SK-N-SH (cell line): ENCODE results near the gene SRGAP1. TPM values are rescaled to one million over a fixed set of nuclear protein-coding genes. Genes with fewer than 3 reads are reported as not detected.
A peak's percentile ranks its signal among the peaks of the same experiment; 100 is the strongest.

Experiments
- CTCF ChIA-PET: fragments of 300-600, 350-600 bp; formaldehyde crosslinking; extraction: SDS; loops from one replicate; lab custom pipeline; 2021; lab: Yijun Ruan, JAX
- POLR2A ChIA-PET: fragments of 350-600 bp; sonication (Branson Sonifier 250); formaldehyde crosslinking; extraction: SDS; loops from one replicate; lab custom pipeline; 2020; ENCODE audit warnings: antibody characterized with exemption, inconsistent platforms; lab: Yijun Ruan, JAX
- DNase-seq: peaks from one replicate; pipeline ENCODE4 v3.0.0; 2012
- H2AFZ ChIP-seq: fragments of 200-600 bp; sonication (generic); 2 replicates; pipeline ENCODE4 v1.8.1; 2016; ENCODE audit warnings: antibody characterized with exemption, mild to moderate bottlenecking, low read depth
- H3F3A ChIP-seq: fragments of 200-600 bp; sonication (generic); replicated peaks from 2 replicates; pipeline ENCODE3; 2016; ENCODE audit warnings: antibody characterized with exemption, mild to moderate bottlenecking; ENCODE audit not compliant: insufficient read depth
- H3K27ac ChIP-seq, 2 experiments: fragments of 200-500 bp in 1 of 2; fragments of 200-600 bp in 1 of 2; sonication (Bioruptor generic) in 1 of 2; sonication (generic), shearing (Covaris generic) in 1 of 2; 2 replicates each; pipeline versions ENCODE4 v1.5.1 to v1.6.1; 2014 to 2016; ENCODE audit warnings: low read depth in 2 of 2, inconsistent platforms in 1 of 2, low read length in 1 of 2, mild to moderate bottlenecking in 1 of 2, mixed read lengths in 1 of 2
- H3K27me3 ChIP-seq: fragments of 200-600 bp; sonication (generic), shearing (Covaris generic); 2 replicates; pipeline ENCODE4 v1.6.1; 2016; ENCODE audit warnings: mixed run types; ENCODE audit not compliant: insufficient read depth
- H3K36me3 ChIP-seq, 2 experiments: fragments of 200-500 bp in 1 of 2; fragments of 200-600 bp in 1 of 2; sonication (Bioruptor generic) in 1 of 2; sonication (generic) in 1 of 2; replicated peaks in 1 of 2; 2 replicates each; pipeline versions ENCODE3 to v1.5.1; 2014 to 2016; ENCODE audit warnings: low read length in 1 of 2, mild to moderate bottlenecking in 1 of 2; ENCODE audit not compliant: insufficient read depth in 2 of 2, control insufficient read depth in 1 of 2
- H3K4me1 ChIP-seq, 2 experiments: fragments of 200-500 bp in 1 of 2; fragments of 200-600 bp in 1 of 2; sonication (Bioruptor generic) in 1 of 2; sonication (generic), shearing (Covaris generic) in 1 of 2; 2 replicates each; pipeline versions ENCODE4 v1.5.1 to v1.6.1; 2014 to 2016; ENCODE audit warnings: low read depth in 1 of 2, low read length in 1 of 2, mixed run types in 1 of 2; ENCODE audit not compliant: insufficient read depth in 2 of 2, control insufficient read depth in 1 of 2
- H3K4me2 ChIP-seq: fragments of 200-600 bp; sonication (generic), shearing (Covaris generic); 2 replicates; pipeline ENCODE4 v1.6.1; 2017; ENCODE audit warnings: mixed run types
- H3K4me3 ChIP-seq, 2 experiments: fragments of 200-500 bp in 1 of 2; fragments of 200-600 bp in 1 of 2; sonication (Bioruptor generic) in 1 of 2; sonication (generic), shearing (Covaris generic) in 1 of 2; 2 replicates each; pipeline versions ENCODE4 v1.5.1 to v1.8.1; 2014 to 2016; ENCODE audit warnings: low read depth in 2 of 2, inconsistent platforms in 1 of 2, low read length in 1 of 2, mild to moderate bottlenecking in 1 of 2, mixed read lengths in 1 of 2, moderate library complexity in 1 of 2
- H3K79me2 ChIP-seq: fragments of 200-600 bp; sonication (generic); 2 replicates; pipeline ENCODE4 v1.8.1; 2017; ENCODE audit warnings: mild to moderate bottlenecking; ENCODE audit not compliant: insufficient read depth
- H3K9ac ChIP-seq: fragments of 200-600 bp; sonication (generic); 2 replicates; pipeline ENCODE4 v1.6.1; 2017; ENCODE audit warnings: mixed run types
- H3K9me2 ChIP-seq: fragments of 200-600 bp; sonication (generic); 2 replicates; pipeline ENCODE4 v1.6.1; 2017; ENCODE audit warnings: mixed run types
- H3K9me3 ChIP-seq: fragments of 200-600 bp; sonication (generic); 2 replicates; pipeline ENCODE4 v1.6.1; 2017; ENCODE audit warnings: mixed run types, mild to moderate bottlenecking, moderate library complexity
- H4K20me1 ChIP-seq: fragments of 200-600 bp; sonication (generic); 2 replicates; pipeline ENCODE4 v1.6.1; 2017; ENCODE audit warnings: mild to moderate bottlenecking, mixed run types; ENCODE audit not compliant: insufficient read depth
- CTCF ChIP-seq: fragments of 200-600 bp; sonication (generic); IDR thresholded peaks from 2 replicates; pipeline ENCODE4 v1.6.1; 2017; ENCODE audit warnings: antibody characterized with exemption, mild to moderate bottlenecking, moderate library complexity
- ELF1 ChIP-seq: IDR thresholded peaks from 2 replicates; pipeline ENCODE4 v1.4.0; 2012
- EP300 ChIP-seq, 2 experiments: IDR thresholded peaks; 2 replicates each; pipeline versions ENCODE4 v1.4.0 to v1.6.1; 2012; ENCODE audit warnings: borderline replicate concordance in 1 of 2, low read depth in 1 of 2, low read length in 1 of 2
- EZH2phosphoT487 ChIP-seq: fragments of 200-600 bp; sonication (generic); IDR thresholded peaks from 2 replicates; pipeline ENCODE4 v1.6.1; 2017; ENCODE audit warnings: low read depth, mixed run types, mild to moderate bottlenecking, antibody characterized with exemption, moderate library complexity, borderline replicate concordance
- FOXJ3 ChIP-seq: sonication (generic); formaldehyde crosslinking; IDR thresholded peaks from 2 replicates; pipeline ENCODE4 v1.5.1; 2020; ENCODE audit warnings: mild to moderate bottlenecking, missing genetic modification reagents
- FOXM1 ChIP-seq: IDR thresholded peaks from 2 replicates; pipeline ENCODE4 v1.4.0; 2012; ENCODE audit warnings: low read depth, mild to moderate bottlenecking
- GATA2 ChIP-seq: sonication (generic); formaldehyde crosslinking; IDR thresholded peaks from 2 replicates; pipeline ENCODE4 v1.5.0; 2020; ENCODE audit warnings: mild to moderate bottlenecking, missing genetic modification reagents
- MAX ChIP-seq: IDR thresholded peaks from 2 replicates; pipeline ENCODE4 v1.4.0; 2012; ENCODE audit warnings: low read depth
- MXI1 ChIP-seq: IDR thresholded peaks from 2 replicates; pipeline ENCODE4 v1.6.1; 2012; ENCODE audit warnings: mild to moderate bottlenecking, low read depth, low read length, improper control_type of control experiment
- NFIC ChIP-seq: IDR thresholded peaks from 2 replicates; pipeline ENCODE4 v1.4.0; 2012; ENCODE audit warnings: borderline replicate concordance
- RAD21 ChIP-seq: IDR thresholded peaks from 2 replicates; pipeline ENCODE4 v1.6.1; 2012; ENCODE audit warnings: mild to moderate bottlenecking, low read length
- RXRA ChIP-seq: IDR thresholded peaks from 2 replicates; pipeline ENCODE4 v1.4.0; 2012; ENCODE audit warnings: low read depth, mild to moderate bottlenecking, borderline replicate concordance
- TAF1 ChIP-seq: IDR thresholded peaks from 2 replicates; pipeline ENCODE4 v1.6.1; 2012; ENCODE audit warnings: low read depth, mild to moderate bottlenecking, low read length, moderate library complexity, borderline replicate concordance
- USF1 ChIP-seq: IDR thresholded peaks from 2 replicates; pipeline ENCODE4 v1.4.0; 2012; ENCODE audit warnings: low read depth, borderline replicate concordance
- ZBTB33 ChIP-seq: IDR thresholded peaks from 2 replicates; pipeline ENCODE4 v1.4.0; 2012; ENCODE audit warnings: low read depth, borderline replicate concordance
- WGBS: methylation state at CpG from one replicate; pipeline ENCODE4 v1.1.6; 2017; ENCODE audit warnings: low lambda C conversion rate; 5-methylcytosine and 5-hydroxymethylcytosine counted together
- polyA plus RNA-seq, 3 experiments: library from polyadenylated mRNA; depleted of rRNA; stranded (reverse); fragments of >200 nt; gene quantifications; 2 replicates each; pipeline ENCODE4 v1.2.3, GENCODE V29; 2012

The SRGAP1 gene
- polyA plus RNA-seq, 1 of the 3 experiments (the other 2 are of a cell fraction) = 2.6 TPM

GRCh38 chr12:63948211-63948610, 103.7 kb downstream of the SRGAP1 start:
- H3K4me3 ChIP-seq = no peak overlapping the region
- H3K4me1 ChIP-seq = peaks cover 10 to 21% of the 10 kb centered on the region in 2 experiments; a peak in 3 of 4 replicates
- H3K27me3 ChIP-seq = no peaks in the 10 kb centered on the region
- H3K36me3 ChIP-seq = no peaks in the 10 kb centered on the region
- H2AFZ ChIP-seq = no peak overlapping the region
- H3F3A ChIP-seq = peaks cover 8% of the 10 kb centered on the region
- H3K9me2 ChIP-seq = no peaks in the 10 kb centered on the region
- CTCF ChIA-PET = no interaction called here
- DNase-seq = no peak
- H3K4me2 ChIP-seq = no peak overlapping the region
- H3K9ac ChIP-seq = no peak overlapping the region
- no peak overlapping the region; a peak in 1 of 4 replicates for H3K27ac ChIP-seq
- H4K20me1 ChIP-seq = no peaks in the 10 kb centered on the region
- TF ChIP-seq MXI1 = no peak
- TF ChIP-seq, all 33 proteins: peak for 0
- H3K79me2 ChIP-seq = peaks cover 32% of the 10 kb centered on the region
- no peaks in the 10 kb centered on the region for H3K9me3 ChIP-seq
- POLR2A ChIA-PET = no interaction called here

- H3K36me3 ChIP-seq = no peaks in the 10 kb centered on the region
- WGBS = 78% methylated on average over 2 of the region's 2 CpGs
- no peak overlapping the region for H3K27ac ChIP-seq
- no peak for TF ChIP-seq GATA2 (CRISPR knock-in tag)
- no peak for TF ChIP-seq TAF1
- no peak for TF ChIP-seq EZH2phosphoT487
- TF ChIP-seq NFIC = no peak
- TF ChIP-seq ELF1 = no peak
- ChIA-PET POLR2A (no interaction called here), CTCF (interaction anchor here (1.2 kb wide), 1 partner anchor 106 kb away, joined by 6 read pairs; the partner anchor contains the start of gene SRGAP1)
- H3K9me3 ChIP-seq = no peaks in the 10 kb centered on the region
- H2AFZ ChIP-seq = no peak overlapping the region
- DNase-seq = no peak
- no peaks in the 10 kb centered on the region for H3K27me3 ChIP-seq
- H4K20me1 ChIP-seq = no peaks in the 10 kb centered on the region
- H3K9me2 ChIP-seq = no peaks in the 10 kb centered on the region
- H3F3A ChIP-seq = peaks cover 8% of the 10 kb centered on the region
- peaks cover 29% of the 10 kb centered on the region for H3K79me2 ChIP-seq
- H3K4me1 ChIP-seq = peaks cover 10 to 14% of the 10 kb centered on the region in 2 experiments; a peak in 3 of 4 replicates
- no peak overlapping the region for H3K4me3 ChIP-seq
- no peak overlapping the region for H3K9ac ChIP-seq
- H3K4me2 ChIP-seq = no peak overlapping the region
These were observed 105.4 kb downstream of the SRGAP1 start for GRCh38 chr12:63949902-63950301.

GRCh38 chr12:63952995-63953394, 108.5 kb downstream of the SRGAP1 start:
- H3K79me2 ChIP-seq = peaks cover 29% of the 10 kb centered on the region
- 60% methylated on average over 1 of the region's 1 CpG for WGBS
- peak; percentile 41 for DNase-seq
- TF ChIP-seq CTCF (no peak), NFIC (no peak), RXRA (no peak), USF1 (no peak), ZBTB33 (no peak), MXI1 (no peak), FOXM1 (no peak), MAX (no peak), FOXJ3 (no peak), EP300 (IDR thresholded peaks at IDR 0.05; ENCODE audit: borderline replicate concordance in 1 of 2, low read depth in 1 of 2, low read length in 1 of 2) (peak in 1 of 2 experiments; percentile 52; a peak in 1 of 4 replicates), RAD21 (peak; percentile 8; the same call in 1 of the 2 replicates)

More at GRCh38 chr12:63952995-63953394, 108.5 kb downstream of the SRGAP1 start:
- POLR2A ChIA-PET = no interaction called here
- H3K27ac ChIP-seq = peak overlapping the region in 1 of 2 experiments; percentile 53; a peak in 2 of 4 replicates
- H3K4me1 ChIP-seq = peaks cover 5 to 23% of the 10 kb centered on the region in 2 experiments; a peak in 3 of 4 replicates
- no peaks in the 10 kb centered on the region for H3K9me3 ChIP-seq
- H2AFZ ChIP-seq = no peak overlapping the region
- no peak overlapping the region for H3K4me2 ChIP-seq
- H3F3A ChIP-seq = peaks cover 4% of the 10 kb centered on the region
- CTCF ChIA-PET = no interaction called here
- no peaks in the 10 kb centered on the region for H4K20me1 ChIP-seq
- no peak overlapping the region for H3K4me3 ChIP-seq
- no peaks in the 10 kb centered on the region for H3K27me3 ChIP-seq
- H3K9ac ChIP-seq = no peak overlapping the region
- H3K9me2 ChIP-seq = no peaks in the 10 kb centered on the region
- no peaks in the 10 kb centered on the region for H3K36me3 ChIP-seq
